GM12891 (cell line): ENCODE measurements around the gene MFSD12.

Experiments used
- PAX5 ChIP-seq: IDR thresholded peaks from 2 replicates; pipeline ENCODE4 v1.6.1; 2011; ENCODE audit warnings: low read length, moderate library complexity, mild to moderate bottlenecking; ENCODE audit not compliant: insufficient read depth, severe bottlenecking
- POLR2A ChIP-seq: IDR thresholded peaks from 2 replicates; pipeline ENCODE4 v1.6.1; 2011; ENCODE audit warnings: low read depth, low read length, control low read depth
- POLR2AphosphoS5 ChIP-seq: IDR thresholded peaks from 2 replicates; pipeline ENCODE4 v1.6.1; 2011; ENCODE audit warnings: low read depth, low read length, control low read depth
- POU2F2 ChIP-seq: IDR thresholded peaks from 2 replicates; pipeline ENCODE4 v1.6.1; 2011; ENCODE audit warnings: low read depth, mild to moderate bottlenecking, control low read depth, low read length, moderate library complexity
- SPI1 ChIP-seq: IDR thresholded peaks from 2 replicates; pipeline ENCODE4 v1.6.1; 2011; ENCODE audit warnings: low read depth, low read length, control low read depth
- TAF1 ChIP-seq: IDR thresholded peaks from 2 replicates; pipeline ENCODE4 v1.6.1; 2011; ENCODE audit warnings: low read depth, low read length, control low read depth

- no peak for TF ChIP-seq TAF1
- TF ChIP-seq POLR2A = no peak
- no peak for TF ChIP-seq POLR2AphosphoS5
- TF ChIP-seq POU2F2 = no peak
- no peak for TF ChIP-seq PAX5
- no peak for TF ChIP-seq SPI1
Measured at GRCh38 chr19:3520166-3521103, 37.0 kb downstream of the MFSD12 start.
